ENCODE results near the gene CAMK1D. TPM values are rescaled to one million over a fixed set of nuclear protein-coding genes. Genes with fewer than 3 reads are reported as not detected.

The CAMK1D gene
- polyA plus RNA-seq, 1 of the 3 experiments (the other 2 are of a cell fraction) = 4.1 TPM

DNA sequence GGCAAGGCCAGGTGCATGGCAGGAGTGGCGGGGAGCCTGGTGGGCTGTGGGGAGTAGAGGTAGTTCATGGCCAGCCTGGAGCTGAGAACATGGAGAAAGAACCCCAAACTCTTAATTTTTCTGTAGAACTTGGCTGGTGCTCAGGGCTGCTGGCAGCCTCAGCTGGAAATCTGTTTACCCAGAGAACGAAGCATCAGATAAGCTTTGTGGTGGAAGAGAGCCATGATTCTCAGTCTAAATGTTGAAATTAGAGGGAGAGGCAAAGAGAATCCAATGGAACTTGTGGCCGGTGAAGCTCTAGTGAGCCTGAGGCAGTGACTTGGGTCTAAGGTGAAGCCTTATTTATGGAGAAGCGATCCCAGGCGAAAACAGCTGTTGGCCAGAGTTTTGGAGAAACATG, 525.8 kb downstream of the CAMK1D start (continued):
- TF ChIP-seq TAF1 (IDR thresholded peaks at IDR 0.05; ENCODE audit: borderline replicate concordance, low read depth, low read length) (no peak), FOXJ3 (CRISPR knock-in tag; IDR thresholded peaks at IDR 0.05) (no peak)

GRCh38 chr10:12876266-12876665, 526.9 kb downstream of the CAMK1D start:
- DNase-seq = no peak
- Histone ChIP-seq H3K9ac (no peak overlapping the region), H3K36me3 (replicated peaks in 1 of 2; ENCODE audit: control insufficient read depth in 1 of 2, insufficient read depth in 2 of 2, low read length in 1 of 2) (no peaks in the 10 kb centered on the region), H3K27ac (ENCODE audit: low read depth in 2 of 2, low read length in 1 of 2) (no peak overlapping the region), H3F3A (replicated peaks; ENCODE audit: insufficient read depth) (no peaks in the 10 kb centered on the region), H3K4me1 (ENCODE audit: control insufficient read depth in 1 of 2, insufficient read depth in 2 of 2, low read depth in 1 of 2, low read length in 1 of 2) (peaks cover 0 to 6% of the 10 kb centered on the region in 2 experiments; a peak in 1 of 4 replicates), H3K27me3 (ENCODE audit: insufficient read depth) (no peaks in the 10 kb centered on the region), H3K9me3 (no peaks in the 10 kb centered on the region), H4K20me1 (ENCODE audit: insufficient read depth) (no peaks in the 10 kb centered on the region), H3K4me3 (ENCODE audit: low read depth in 2 of 2, low read length in 1 of 2) (no peak overlapping the region), H3K4me2 (no peak overlapping the region), H3K9me2 (no peaks in the 10 kb centered on the region), H3K79me2 (ENCODE audit: insufficient read depth) (no peaks in the 10 kb centered on the region), H2AFZ (ENCODE audit: low read depth) (no peak overlapping the region)
- CTCF ChIA-PET = interaction anchor here (0.6 to 1.2 kb wide), 3 partner anchors 26 to 322 kb away, joined by 3 to 4 read pairs (median 4); no protein-coding TSS in a partner anchor
- no peak for TF ChIP-seq TCF12 (IDR thresholded peaks at IDR 0.05)
- 41% methylated on average over 5 of the region's 5 CpGs for WGBS (ENCODE audit: low lambda C conversion rate)
- POLR2A ChIA-PET = interaction anchor here (0.6 kb wide), 1 partner anchor 163 kb away, joined by 3 read pairs; no protein-coding TSS in a partner anchor

DNA sequence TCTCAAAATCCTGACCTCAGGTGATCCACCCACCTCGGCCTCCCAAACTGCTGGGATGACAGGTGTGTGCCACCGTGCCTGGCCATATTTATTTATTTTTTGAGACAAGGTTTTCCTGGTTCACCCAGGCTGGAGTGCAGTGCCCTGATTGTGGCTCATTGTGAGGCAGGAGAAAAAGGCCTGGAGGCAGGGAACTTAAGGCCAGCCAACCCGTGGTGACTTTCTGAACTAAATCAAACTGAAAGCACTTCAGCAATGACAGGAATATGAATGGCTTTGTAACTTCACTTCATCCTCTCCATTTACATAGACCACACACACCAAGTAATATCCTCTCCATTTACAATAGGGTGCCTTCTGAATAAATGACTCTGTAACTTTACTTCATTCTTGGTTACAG, 527.8 kb downstream of the CAMK1D start:
- Histone ChIP-seq H3K9me3 (no peaks in the 10 kb centered on the region), H3F3A (replicated peaks; ENCODE audit: insufficient read depth) (no peaks in the 10 kb centered on the region), H3K79me2 (ENCODE audit: insufficient read depth) (no peaks in the 10 kb centered on the region), H3K9ac (no peak overlapping the region), H3K27me3 (ENCODE audit: insufficient read depth) (no peaks in the 10 kb centered on the region), H3K4me2 (no peak overlapping the region), H3K27ac (ENCODE audit: low read depth in 2 of 2, low read length in 1 of 2) (no peak overlapping the region), H4K20me1 (ENCODE audit: insufficient read depth) (no peaks in the 10 kb centered on the region), H3K9me2 (no peaks in the 10 kb centered on the region), H2AFZ (ENCODE audit: low read depth) (no peak overlapping the region), H3K36me3 (replicated peaks in 1 of 2; ENCODE audit: control insufficient read depth in 1 of 2, insufficient read depth in 2 of 2, low read length in 1 of 2) (no peaks in the 10 kb centered on the region), H3K4me1 (ENCODE audit: control insufficient read depth in 1 of 2, insufficient read depth in 2 of 2, low read depth in 1 of 2, low read length in 1 of 2) (peaks cover 0 to 6% of the 10 kb centered on the region in 2 experiments; a peak in 1 of 4 replicates), H3K4me3 (ENCODE audit: low read depth in 2 of 2, low read length in 1 of 2) (no peak overlapping the region)
- WGBS (ENCODE audit: low lambda C conversion rate) = 33% methylated on average over 3 of the region's 3 CpGs
- CTCF ChIA-PET = interaction anchor here (1.2 kb wide), 1 partner anchor 25 kb away, joined by 4 read pairs; no protein-coding TSS in a partner anchor
- TF ChIP-seq ELF1 (IDR thresholded peaks at IDR 0.05) = no peak
- TF ChIP-seq JUND (IDR thresholded peaks at IDR 0.05) = no peak
- no peak for TF ChIP-seq MAX (IDR thresholded peaks at IDR 0.05; ENCODE audit: low read depth)
- no peak for TF ChIP-seq RCOR1 (IDR thresholded peaks at IDR 0.05; ENCODE audit: low read length)
- TF ChIP-seq NFIC (IDR thresholded peaks at IDR 0.05; ENCODE audit: borderline replicate concordance) = no peak
- no peak for TF ChIP-seq NRF1 (IDR thresholded peaks at IDR 0.05; ENCODE audit: low read depth, low read length)
- no peak for TF ChIP-seq EP300 (IDR thresholded peaks at IDR 0.05; ENCODE audit: borderline replicate concordance in 1 of 2, low read depth in 1 of 2, low read length in 1 of 2)
- no peak for TF ChIP-seq SMC3 (IDR thresholded peaks at IDR 0.05; ENCODE audit: low read depth, low read length)
- no peak for TF ChIP-seq PBX3 (IDR thresholded peaks at IDR 0.05)
- TF ChIP-seq YY1 (IDR thresholded peaks at IDR 0.05; ENCODE audit: low read depth) = no peak
- TF ChIP-seq TEAD4 (IDR thresholded peaks at IDR 0.05; ENCODE audit: borderline replicate concordance, insufficient read depth) = no peak
- TF ChIP-seq GABPA (IDR thresholded peaks at IDR 0.05; ENCODE audit: low read depth) = no peak
- TF ChIP-seq, protein P1, sequence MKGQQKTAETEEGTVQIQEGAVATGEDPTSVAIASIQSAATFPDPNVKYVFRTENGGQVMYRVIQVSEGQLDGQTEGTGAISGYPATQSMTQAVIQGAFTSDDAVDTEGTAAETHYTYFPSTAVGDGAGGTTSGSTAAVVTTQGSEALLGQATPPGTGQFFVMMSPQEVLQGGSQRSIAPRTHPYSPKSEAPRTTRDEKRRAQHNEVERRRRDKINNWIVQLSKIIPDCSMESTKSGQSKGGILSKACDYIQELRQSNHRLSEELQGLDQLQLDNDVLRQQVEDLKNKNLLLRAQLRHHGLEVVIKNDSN (IDR thresholded peaks at IDR 0.05; ENCODE audit: borderline replicate concordance, low read depth) = no peak
- no peak for TF ChIP-seq FOSL2 (IDR thresholded peaks at IDR 0.05; ENCODE audit: borderline replicate concordance, low read depth)
- no peak for DNase-seq
- POLR2A ChIA-PET = no interaction called here

Data from SK-N-SH (cell line).